PFSK-1 (cell line): ENCODE measurements around the gene EWSR1.

Source experiments
- FOXP2 ChIP-seq: optimal IDR thresholded peaks from 2 replicates; pipeline ENCODE3; 2011; ENCODE audit warnings: borderline replicate concordance, control low read depth, inconsistent platforms; ENCODE audit not compliant: insufficient read depth; ENCODE audit errors: extremely low read length, extremely low read depth
- POLR2AphosphoS5 ChIP-seq: IDR thresholded peaks from 2 replicates; pipeline ENCODE4 v1.6.1; 2012; ENCODE audit warnings: low read depth, mild to moderate bottlenecking, control low read depth, low read length, moderate library complexity
- SIN3A ChIP-seq: IDR thresholded peaks from 2 replicates; pipeline ENCODE4 v1.6.1; 2012; ENCODE audit warnings: mild to moderate bottlenecking, low read length, moderate library complexity, borderline replicate concordance; ENCODE audit not compliant: insufficient read depth
- TAF1 ChIP-seq: IDR thresholded peaks from 2 replicates; pipeline ENCODE4 v1.6.1; 2012; ENCODE audit warnings: low read length, control low read depth, borderline replicate concordance; ENCODE audit not compliant: insufficient read depth
- TF ChIP-seq, protein P1 (sequence below), 2 experiments: IDR thresholded peaks; 2 replicates each; pipeline versions ENCODE4 v1.6.1 to v1.8.0; 2011 to 2012; ENCODE audit warnings: low read depth in 2 of 2, low read length in 2 of 2, control low read depth in 1 of 2, inconsistent platforms in 1 of 2, mild to moderate bottlenecking in 1 of 2, moderate library complexity in 1 of 2; ENCODE audit not compliant: insufficient read depth in 1 of 2

DNA sequence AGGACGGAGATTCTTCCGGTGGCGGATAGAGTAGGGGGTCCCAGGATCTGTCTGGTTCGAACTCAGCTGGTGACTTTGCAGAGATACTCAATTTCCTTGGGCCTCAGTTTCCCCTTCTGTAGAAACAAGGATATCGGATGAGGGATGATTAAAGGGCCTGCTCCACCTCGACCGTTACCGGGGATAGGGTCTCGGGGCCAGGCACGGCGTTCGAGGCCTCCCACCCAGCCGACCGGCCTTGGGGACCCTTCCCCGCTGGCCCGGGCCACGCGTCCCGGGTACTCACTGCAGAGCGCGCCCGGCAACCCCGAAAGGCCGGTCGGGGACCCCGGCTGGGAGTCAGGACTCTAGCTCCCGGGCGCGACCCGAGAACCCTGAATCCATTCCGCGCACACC is 608 bp upstream of the EWSR1 start:
- TF ChIP-seq POLR2AphosphoS5: no peak
- no peak for TF ChIP-seq TAF1
- TF ChIP-seq, protein P1, sequence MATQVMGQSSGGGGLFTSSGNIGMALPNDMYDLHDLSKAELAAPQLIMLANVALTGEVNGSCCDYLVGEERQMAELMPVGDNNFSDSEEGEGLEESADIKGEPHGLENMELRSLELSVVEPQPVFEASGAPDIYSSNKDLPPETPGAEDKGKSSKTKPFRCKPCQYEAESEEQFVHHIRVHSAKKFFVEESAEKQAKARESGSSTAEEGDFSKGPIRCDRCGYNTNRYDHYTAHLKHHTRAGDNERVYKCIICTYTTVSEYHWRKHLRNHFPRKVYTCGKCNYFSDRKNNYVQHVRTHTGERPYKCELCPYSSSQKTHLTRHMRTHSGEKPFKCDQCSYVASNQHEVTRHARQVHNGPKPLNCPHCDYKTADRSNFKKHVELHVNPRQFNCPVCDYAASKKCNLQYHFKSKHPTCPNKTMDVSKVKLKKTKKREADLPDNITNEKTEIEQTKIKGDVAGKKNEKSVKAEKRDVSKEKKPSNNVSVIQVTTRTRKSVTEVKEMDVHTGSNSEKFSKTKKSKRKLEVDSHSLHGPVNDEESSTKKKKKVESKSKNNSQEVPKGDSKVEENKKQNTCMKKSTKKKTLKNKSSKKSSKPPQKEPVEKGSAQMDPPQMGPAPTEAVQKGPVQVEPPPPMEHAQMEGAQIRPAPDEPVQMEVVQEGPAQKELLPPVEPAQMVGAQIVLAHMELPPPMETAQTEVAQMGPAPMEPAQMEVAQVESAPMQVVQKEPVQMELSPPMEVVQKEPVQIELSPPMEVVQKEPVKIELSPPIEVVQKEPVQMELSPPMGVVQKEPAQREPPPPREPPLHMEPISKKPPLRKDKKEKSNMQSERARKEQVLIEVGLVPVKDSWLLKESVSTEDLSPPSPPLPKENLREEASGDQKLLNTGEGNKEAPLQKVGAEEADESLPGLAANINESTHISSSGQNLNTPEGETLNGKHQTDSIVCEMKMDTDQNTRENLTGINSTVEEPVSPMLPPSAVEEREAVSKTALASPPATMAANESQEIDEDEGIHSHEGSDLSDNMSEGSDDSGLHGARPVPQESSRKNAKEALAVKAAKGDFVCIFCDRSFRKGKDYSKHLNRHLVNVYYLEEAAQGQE (IDR thresholded peaks at IDR 0.05; ENCODE audit: insufficient read depth in 1 of 2, low read depth in 2 of 2, low read length in 2 of 2): no peak
- no peak for TF ChIP-seq SIN3A
- no peak for TF ChIP-seq FOXP2
